GM21423 (cell line): Measurements from ENCODE around the gene PBX3.

Source experiments
- ATAC-seq: cut with Tn5 transposase; IDR thresholded peaks from one replicate; pipeline ENCODE4 v1.9.1; 2021; ENCODE audit warnings: mild to moderate bottlenecking, moderate library complexity; ENCODE audit not compliant: unreplicated experiment

Gene PBX3

DNA sequence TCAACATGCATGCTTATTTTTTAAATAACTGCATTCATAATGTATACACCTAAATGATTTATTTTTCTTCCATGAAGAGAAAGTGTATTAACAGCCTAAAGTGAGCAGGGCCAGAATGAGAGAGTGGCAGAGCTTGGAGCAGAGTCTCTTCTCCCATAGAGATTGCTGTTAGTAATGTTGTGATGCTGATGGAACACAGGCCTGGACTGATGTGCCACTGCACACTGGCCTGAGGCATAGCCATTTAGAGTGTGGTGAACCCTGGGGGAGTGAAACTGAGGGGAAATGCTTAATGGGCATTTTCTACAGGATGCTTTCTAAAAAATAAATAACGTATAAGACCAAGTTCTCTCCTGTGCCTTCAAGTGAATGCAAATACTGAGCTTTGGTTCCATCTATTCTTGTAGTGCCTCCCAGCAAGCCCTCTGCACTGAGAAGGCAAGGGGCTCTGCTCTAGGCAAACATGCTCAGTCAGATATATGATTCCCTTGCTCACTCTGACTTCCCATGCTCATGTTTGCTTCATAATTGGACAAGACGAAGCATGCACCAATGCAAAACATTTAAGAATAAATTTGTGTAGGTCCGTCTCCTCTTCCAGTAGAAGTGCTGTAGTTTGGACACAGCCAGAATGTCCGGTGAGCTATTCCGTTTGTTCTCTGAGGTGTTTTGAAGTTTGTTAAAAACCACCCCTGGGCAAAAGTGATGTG is 185.7 kb downstream of the PBX3 start:
- ATAC-seq = no peak

DNA sequence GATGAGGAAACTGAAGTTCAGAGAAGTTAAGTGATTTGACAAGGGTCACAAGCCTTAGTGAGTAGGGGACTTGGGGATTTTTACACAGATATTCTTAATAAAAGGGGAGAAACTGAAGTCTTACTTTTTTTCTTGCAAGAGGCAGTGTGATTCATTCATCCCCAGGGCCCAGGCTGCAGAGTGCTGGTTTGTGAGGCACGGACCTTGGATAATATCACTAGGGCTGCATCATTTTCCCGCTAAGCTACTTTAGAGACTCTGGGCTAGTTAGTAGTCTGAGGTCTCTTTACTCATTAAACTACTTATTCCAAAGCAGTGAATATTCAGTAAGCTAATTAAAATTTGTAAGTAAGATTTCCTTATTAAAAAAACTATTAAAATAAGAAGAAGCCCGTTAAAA is 195.0 kb downstream of the PBX3 start:
- ATAC-seq = no peak

DNA sequence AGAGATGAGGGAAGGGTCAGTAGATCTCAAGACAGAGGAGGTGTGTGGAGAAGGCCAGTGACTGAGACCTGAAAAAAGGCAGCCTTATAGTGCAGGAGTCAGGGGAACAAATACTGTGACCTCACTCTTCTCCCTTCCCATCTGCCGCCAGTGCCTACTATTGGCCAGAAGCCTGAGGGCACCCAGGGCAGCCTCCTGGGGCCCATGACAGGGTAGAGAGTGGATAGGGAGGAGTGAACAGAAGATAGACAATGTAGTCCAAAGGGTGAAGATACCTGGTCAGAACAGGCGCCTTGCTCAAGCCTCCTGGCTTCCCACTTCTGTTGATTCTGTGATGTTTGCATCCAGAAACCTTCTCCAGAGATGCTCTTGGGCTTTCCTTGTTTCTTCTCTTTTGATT is 196.7 kb downstream of the PBX3 start:
- no peak for ATAC-seq

DNA sequence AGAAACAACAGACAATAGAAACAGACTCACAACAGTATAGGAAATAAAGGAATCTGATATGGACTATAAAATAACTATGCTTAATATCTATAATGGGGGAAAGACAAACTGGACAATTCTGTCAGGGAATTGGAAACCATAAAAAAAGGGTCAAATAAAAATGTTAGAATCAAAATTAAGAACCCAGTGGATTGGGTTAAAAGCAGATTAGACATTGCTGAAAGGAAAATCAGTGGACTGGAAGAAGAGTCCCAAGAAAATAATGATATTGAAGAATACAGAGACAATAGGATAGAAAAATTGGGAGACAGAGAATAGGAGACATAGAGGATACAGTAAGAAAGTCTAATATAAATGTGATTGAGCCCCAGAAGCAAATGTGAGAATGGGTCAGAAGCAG is 199.2 kb downstream of the PBX3 start:
- ATAC-seq = no peak

DNA sequence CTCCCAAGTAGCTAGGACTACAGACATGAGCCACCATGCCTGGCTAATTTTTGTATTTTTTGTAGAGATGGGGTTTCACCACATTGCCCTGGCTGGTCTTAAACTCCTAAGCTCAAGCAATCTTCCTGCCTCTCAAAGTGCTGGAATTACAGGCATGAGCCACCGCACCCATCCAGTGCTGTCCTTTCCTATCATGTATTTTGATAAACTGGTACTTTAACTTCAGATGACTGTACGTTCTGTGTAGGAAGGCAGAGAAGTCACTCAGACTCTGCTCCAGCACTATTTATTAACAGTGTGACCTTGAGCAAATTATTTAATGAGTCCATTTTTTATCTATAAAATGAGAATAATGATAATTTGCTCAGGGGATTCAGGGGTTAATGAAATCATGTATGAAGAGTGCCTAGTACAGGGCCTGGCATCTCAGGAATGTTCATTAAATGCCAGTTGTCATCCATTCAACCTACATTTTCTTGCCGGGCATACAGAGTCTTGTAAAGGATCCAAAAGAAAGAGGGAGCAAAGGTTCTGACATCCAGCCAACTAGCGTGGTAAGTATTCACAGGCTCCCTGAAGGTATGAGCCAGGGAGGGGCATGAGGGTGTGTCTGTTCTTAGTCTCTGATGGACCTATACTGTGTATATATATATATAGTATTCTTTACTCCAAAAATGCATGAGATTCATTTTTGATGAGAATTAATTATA is 201.9 kb downstream of the PBX3 start:
- no peak for ATAC-seq

DNA sequence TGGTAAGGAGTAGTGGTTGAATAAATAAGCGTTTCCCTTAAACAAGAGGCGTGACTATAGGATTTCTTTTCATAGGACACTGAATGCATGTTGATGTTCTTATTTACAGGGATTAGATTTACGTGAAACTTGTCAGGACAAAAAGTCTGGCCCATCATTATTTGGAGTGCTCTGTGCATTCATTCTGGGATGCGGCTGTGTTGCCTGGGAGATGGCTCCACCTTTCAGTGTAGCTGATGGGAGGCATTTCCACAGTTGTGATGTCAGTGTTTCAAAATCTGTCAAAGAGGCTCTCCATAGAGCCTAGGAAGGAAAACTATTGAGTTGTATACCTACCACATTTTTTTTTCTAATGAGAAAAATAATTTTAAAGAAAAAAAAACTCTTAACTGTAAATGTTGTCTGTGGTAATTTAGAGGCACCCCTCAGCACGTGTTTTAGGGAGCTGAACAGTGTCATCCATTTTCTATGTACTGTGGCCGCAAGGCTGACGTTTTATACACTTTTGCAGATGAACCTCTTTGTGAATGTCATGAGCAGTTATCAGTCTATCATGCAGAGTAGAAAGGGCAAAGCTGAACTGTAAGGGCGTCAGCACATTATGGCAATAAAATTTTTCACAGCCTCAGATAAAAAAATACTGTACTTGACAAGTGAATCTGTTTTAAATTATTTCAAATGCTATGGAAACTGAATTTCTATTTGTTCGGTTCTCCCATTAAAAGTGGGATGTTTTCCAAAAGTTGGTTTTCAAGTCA is 202.7 kb downstream of the PBX3 start:
- no peak for ATAC-seq

DNA sequence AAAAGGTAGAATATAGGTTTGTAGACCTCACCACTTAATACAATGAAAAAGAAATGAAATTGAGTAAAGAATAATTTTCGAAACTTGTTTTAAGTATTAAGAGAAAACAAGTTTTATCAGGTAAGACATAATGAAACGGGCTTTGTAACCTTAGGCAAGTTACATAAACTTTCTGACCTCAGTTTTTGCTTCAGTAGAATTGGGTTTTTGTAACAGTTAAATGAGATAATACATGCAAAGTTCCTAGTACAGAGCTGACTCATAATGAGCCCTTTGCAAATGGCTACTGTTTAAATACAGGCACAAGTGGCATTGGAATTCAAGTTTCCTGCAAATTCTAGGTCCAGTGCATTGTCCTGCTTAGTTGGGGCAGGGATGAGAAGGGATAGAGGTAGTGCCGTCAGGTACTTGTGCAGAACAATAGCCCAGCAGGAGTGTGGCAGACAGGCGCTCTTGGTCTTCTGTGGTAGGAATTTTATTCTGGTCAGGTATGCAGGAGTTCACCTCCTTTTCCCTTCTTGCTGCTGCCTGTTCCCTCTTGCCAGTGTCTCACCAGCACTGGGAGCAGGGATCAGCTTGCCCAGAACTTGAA is 203.8 kb downstream of the PBX3 start:
- ATAC-seq = no peak

DNA sequence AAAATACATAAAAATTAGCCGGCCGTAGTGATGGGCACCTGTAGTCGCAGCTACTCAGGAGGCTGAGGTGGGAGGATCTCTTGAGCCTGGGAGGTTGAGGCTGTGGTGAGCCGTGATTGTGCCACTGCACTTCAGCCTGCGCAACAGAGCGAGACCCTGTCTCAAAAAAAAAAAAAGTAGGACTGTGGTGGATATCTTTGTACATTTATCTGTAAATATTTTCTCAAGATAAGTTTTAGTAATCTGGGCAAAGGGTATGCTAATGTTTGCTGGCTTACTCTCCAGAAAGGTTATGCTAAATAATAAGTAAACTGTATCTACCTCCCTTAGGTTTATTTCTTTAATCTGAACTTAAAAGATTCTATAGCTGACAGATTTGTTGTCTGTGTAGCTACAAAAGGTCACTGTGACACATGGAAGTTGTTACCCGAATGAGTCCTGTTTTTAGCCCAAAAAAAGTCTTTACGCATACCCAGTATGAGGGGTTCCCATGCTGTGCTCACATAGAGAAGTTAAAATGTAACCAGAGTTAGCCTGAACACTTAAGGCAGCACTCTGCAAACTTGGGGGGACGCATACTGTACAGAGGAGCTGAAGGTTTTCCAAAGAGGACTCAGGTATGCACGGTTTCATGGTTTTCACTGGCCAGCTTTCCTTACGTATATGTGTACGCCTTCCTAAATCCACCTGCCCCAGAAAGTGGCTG is 206.3 kb downstream of the PBX3 start:
- ATAC-seq = no peak

DNA sequence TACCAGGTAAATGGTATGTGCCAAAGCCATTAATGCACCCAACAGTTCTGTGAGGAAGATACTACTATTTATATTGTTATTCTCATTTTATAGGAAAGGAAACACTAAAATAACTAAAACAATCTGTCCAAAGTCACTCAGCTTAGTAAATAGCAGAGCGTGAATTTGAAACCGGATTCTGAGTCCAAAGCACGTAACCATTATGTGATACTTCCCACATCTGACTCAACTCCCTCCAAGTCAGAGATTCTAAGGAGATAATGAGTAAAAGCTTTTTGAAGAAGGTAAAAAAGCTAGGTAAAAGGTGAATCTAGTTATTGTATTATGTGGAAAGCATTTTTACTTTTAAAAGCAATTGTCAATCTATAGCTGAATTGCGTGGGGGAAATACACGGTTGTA is 208.9 kb downstream of the PBX3 start:
- no peak for ATAC-seq

DNA sequence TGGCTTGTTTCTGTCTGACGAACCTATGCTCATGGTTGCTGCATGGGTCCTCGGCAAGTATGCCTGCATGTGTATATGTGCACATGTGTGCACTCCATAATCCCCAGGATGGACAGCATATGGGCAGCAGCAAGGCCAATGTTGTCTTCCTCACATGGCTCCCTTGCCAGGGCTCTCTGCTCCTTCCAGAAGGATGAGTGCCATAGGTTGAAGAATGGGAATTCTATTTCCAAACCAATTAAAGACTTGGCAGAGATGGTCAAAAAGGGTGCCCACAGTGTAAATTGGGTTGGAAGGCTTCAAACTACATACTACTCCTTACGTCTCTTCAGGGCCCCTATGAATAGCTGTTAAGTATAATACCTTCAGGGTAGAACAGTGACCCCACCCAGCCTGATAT is 212.1 kb downstream of the PBX3 start:
- no peak for ATAC-seq

DNA sequence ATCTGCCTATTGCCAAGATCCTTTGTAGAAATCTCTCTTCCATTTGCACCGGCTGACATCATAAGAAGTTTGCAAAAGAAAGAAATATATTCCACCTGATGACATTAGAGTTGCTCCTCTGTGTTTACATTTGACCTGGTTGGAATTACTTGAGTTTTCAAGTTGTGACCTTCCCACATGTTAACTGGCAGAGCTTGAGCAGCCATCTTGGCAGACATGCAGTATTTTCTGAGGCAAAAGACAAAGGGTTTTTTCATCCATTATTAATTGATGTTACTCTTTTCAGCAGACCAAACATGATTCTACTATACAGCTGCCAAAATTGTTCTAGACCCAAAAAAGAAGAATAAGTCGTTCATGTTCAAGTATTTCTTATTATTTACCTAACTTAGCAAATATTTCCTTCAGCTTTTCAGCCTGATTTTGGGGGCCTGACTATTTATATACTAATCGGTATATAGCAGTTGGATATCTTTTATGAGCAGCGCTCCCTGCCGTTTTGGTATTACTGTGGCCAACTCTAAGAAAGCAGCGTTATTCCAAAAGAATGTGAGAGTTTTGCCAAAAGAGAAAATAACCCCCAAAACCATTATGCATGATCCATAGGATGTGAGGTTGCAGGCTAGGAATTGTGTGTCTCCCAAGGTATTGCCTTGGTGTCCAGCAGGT is 212.9 kb downstream of the PBX3 start:
- no peak for ATAC-seq

DNA sequence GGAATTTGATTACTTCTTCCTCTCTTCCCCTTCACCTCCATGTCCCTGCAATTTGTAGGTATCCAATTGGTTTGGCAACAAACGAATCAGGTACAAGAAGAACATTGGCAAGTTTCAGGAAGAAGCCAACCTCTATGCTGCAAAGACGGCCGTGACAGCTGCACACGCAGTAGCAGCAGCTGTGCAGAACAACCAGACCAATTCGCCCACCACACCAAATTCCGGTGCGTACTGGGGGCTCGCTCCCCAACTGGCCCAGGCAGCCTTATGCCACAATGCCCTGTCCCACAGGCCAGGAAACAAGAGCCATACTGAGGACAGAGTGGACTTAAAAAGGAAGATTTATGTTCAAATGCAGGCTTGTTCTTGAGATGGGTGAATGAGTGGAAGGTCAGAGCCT is 213.5 kb downstream of the PBX3 start:
- ATAC-seq = no peak

DNA sequence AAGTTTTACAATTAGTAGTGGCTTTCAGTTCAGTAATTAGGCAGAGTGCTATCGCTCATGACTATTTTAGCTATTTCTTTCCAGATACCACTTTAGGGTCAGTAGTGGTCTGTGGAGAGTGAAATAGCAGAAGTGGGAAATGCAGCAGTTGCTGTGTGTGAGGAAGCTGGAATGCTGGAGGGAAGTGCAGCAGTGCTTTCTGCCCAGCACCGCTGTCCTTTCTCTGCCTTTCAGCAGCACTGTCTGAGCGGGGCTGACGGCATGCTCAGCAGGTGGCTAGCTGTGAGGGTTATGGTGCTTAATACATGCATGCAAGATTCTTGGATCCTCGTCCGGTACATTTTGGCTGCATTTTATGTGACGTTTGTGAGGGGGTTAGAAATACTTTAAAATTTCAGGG is 213.9 kb downstream of the PBX3 start:
- no peak for ATAC-seq

DNA sequence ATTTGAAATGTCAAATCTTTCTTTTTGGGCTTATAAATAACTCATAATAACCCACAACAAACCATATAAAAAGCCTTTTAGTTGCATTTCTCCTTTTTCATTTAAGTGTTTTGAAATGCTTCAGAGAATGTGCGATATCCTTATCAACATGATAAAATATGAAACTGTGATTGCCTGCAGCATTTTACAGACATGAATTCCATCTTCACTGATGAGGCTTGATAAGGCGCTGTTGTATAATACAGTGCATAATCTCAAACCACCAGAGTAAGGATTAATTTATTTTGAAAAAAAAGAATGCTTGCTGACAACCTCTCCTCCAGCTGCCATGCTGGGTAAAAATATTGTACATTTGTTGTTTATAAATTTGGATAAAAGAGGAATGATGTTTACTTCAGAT is 216.8 kb downstream of the PBX3 start:
- no peak for ATAC-seq

DNA sequence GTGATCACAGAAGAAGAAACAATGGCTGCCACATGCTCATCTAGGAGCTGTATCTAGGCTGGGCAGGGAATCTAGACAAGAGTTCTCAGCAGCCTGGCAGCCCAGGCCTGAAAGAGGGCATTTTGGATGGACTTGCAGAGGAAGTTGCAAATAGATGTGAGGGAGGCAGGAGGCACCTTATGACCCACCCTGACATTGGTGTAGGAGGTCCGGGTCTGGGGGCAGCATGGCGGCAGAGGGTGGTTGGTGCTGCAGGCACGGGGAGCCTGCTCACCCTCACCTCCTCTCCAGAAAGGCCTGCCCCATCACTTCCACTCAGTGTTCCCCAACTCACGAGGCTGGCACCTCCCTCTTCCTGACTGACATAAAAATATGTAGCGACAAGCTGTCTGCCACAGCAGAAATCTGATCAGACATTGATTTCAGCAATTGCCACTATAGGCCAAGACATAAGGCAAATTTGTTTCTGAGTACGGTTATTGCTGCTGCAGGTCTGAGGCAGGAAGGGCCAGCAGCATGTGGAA is 217.6 kb downstream of the PBX3 start:
- ATAC-seq = no peak

DNA sequence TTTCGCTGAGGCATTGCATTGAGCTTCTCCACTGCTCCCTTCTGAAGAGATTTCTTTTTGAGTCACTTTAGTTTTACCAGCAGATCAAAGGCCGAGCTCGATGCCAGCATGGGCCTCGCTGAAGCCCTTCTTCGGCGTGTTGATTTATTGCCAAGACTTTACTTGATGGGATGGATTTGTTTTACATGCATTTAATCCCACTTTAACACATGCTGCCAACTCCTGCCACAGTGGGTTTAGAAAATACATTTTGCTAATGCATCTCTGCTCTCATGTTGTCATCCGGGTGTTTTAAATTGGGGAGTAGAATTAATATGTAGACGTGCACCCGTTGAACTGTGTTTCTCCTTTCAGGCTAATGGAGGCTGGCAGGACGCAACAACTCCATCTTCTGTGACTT is 218.3 kb downstream of the PBX3 start:
- ATAC-seq = no peak

DNA sequence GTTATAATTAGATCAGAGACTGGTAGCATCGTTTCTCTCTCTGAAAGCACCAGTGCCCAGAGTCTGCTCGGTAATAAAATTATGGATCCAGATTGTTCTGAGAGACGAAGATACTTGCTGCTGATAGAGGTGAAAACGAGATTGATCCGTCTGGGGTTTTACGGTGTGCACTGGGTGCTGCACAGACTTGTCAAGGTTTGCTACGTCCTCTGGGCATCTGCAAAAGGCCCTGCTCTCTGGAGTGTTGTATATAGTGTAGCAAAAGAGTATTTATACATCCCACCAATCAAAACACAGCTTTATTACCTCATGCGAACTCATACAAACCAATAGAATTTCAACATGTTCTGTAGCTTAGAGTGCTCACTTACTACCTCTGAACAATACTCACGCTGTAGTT is 219.3 kb downstream of the PBX3 start:
- no peak for ATAC-seq

DNA sequence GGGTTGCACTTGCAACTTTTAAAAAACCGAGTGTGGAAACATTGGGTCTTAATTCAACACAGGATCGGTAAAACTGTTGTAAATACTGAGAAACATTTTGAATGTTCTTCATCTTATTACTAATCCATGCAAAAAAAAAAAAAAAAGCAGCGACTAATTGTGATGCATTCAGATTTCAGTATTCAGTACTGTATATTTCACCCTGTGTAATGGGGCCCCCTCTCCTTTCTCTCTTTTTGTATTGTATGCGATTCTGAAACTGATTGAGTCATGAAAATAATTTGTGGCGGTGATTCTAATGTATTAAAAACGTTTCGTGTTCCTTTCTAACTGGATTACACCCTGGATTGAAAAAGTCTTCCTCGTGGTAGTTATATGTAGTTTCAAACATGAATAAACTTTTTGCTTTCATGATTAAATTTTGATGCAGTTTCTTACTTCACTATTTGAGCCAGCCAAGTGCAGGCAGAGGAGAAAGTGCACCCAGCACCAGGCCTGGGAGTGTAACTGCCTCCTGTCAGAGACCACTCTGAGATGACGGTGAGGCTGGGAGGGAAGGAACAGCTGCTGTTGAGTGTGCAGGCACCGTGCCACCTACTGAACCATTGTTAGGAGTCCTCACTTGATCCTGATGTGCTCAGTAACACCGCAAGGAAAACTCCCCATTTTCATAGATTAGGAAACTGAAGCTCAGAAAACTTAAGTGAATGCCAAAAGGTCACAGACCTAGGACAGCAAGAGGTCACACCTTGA is 220.0 kb downstream of the PBX3 start:
- no peak for ATAC-seq

DNA sequence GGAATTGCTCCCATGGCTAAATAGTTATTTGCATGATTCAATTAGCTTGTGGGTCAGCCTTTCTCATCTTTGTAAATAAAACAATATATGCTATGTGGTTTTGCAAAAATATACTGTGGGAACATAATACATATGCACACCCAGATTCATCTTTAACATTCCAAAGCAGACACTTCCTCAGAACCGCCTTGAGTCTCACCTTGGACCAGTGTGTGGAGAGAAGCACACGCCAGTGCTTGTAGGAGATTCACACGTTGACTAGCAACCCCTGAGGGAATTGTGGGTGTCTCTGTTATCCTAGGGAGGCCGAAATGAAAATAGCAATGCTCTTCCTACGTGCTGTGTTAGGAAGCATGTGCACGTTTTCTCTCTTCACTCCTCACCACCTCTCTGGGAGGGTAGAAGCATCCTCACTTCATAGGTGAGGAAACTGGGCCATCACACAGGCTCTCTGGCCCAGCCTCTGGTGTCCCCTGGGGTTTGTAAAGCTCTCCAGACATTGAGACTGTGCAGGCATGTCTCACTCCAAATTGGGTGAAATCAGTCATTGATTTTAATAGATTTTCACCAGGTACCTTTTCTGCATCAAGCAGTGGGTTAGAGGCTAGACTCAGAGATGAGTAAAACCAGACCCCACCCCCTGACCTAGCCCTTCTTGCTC is 221.7 kb downstream of the PBX3 start:
- ATAC-seq = no peak
